ENCODE results near the gene RGS18. TPM values are rescaled to one million over a fixed set of nuclear protein-coding genes. Genes with fewer than 3 reads are reported as not detected.

RGS18 gene
- total RNA-seq, 2 experiments from 2014 or later: 0.23 TPM; not detected in 1

- CTCF ChIA-PET: no interaction called here
- Mint-ChIP-seq H3K4me1 (ENCODE audit: low read depth) (no peaks in the 10 kb centered on the region), H3K36me3 (ENCODE audit: low read depth) (no peaks in the 10 kb centered on the region), H3K27me3 (no peaks in the 10 kb centered on the region), H3K9me3 (no peaks in the 10 kb centered on the region), H3K27ac (no peak overlapping the region), H3K4me3 (no peak overlapping the region)
- DNase-seq: no peak
- no peak for TF ChIP-seq CTCF (IDR thresholded peaks at IDR 0.05)
- ATAC-seq: no peak
- intact Hi-C loops (cut with micrococcal nuclease): no loop called here
- POLR2A ChIA-PET: no interaction called here
Measured at GRCh38 chr1:192186197-192186596, 27.9 kb downstream of the RGS18 start.

DNA sequence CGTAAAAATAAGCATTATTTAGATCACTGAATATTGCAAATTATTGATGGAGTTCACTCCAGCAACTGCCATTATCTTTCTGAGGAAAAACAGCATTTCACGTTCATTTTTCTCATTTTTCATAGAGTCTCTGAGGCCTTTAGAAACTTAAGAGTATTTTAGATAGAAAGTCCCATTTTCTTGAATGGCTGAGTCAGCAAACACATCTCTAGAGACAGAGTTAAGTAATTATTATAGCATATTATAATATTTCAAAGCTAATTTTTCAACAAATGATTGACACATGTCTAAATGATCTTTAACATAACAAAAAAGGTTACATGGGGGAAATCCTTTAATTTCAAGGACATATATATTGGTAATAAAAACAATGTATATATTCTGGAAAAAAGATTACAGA is 31.8 kb downstream of the RGS18 start:
- no peak overlapping the region for H3K4me3 Mint-ChIP-seq

GRCh38 chr1:192201303-192201702 is 43.0 kb downstream of the RGS18 start:
- POLR2A ChIA-PET: no interaction called here
- H3K4me1 Mint-ChIP-seq (ENCODE audit: low read depth): no peaks in the 10 kb centered on the region

More for the DNA sequence above, 31.8 kb downstream of the RGS18 start:
- POLR2A ChIA-PET: no interaction called here
- TF ChIP-seq CTCF (IDR thresholded peaks at IDR 0.05): no peak
- no peaks in the 10 kb centered on the region for H3K36me3 Mint-ChIP-seq (ENCODE audit: low read depth)
- no peaks in the 10 kb centered on the region for H3K4me1 Mint-ChIP-seq (ENCODE audit: low read depth)
- DNase-seq: no peak
- CTCF ChIA-PET: no interaction called here
- ATAC-seq: no peak
- intact Hi-C loops (cut with micrococcal nuclease): no loop called here
- H3K27ac Mint-ChIP-seq: no peak overlapping the region
- H3K27me3 Mint-ChIP-seq: no peaks in the 10 kb centered on the region
- no peaks in the 10 kb centered on the region for H3K9me3 Mint-ChIP-seq

GRCh38 chr1:192224396-192224795 is 66.1 kb downstream of the RGS18 start:
- ChIA-PET CTCF (no interaction called here), POLR2A (no interaction called here)
- intact Hi-C loops (cut with micrococcal nuclease): no loop called here
- Mint-ChIP-seq H3K4me3 (no peak overlapping the region), H3K27ac (no peak overlapping the region), H3K4me1 (ENCODE audit: low read depth) (no peaks in the 10 kb centered on the region), H3K27me3 (no peaks in the 10 kb centered on the region), H3K9me3 (no peaks in the 10 kb centered on the region), H3K36me3 (ENCODE audit: low read depth) (no peaks in the 10 kb centered on the region)
- TF ChIP-seq CTCF (IDR thresholded peaks at IDR 0.05): no peak
- DNase-seq: no peak
- no peak for ATAC-seq

More at GRCh38 chr1:192201303-192201702, 43.0 kb downstream of the RGS18 start:
- CTCF ChIA-PET: no interaction called here
- Mint-ChIP-seq H3K9me3 (peaks cover 7% of the 10 kb centered on the region), H3K27me3 (no peaks in the 10 kb centered on the region), H3K4me3 (no peak overlapping the region), H3K36me3 (ENCODE audit: low read depth) (no peaks in the 10 kb centered on the region), H3K27ac (no peak overlapping the region)
- intact Hi-C loops (cut with micrococcal nuclease): no loop called here
- no peak for TF ChIP-seq CTCF (IDR thresholded peaks at IDR 0.05)
- no peak for DNase-seq
- no peak for ATAC-seq

DNA sequence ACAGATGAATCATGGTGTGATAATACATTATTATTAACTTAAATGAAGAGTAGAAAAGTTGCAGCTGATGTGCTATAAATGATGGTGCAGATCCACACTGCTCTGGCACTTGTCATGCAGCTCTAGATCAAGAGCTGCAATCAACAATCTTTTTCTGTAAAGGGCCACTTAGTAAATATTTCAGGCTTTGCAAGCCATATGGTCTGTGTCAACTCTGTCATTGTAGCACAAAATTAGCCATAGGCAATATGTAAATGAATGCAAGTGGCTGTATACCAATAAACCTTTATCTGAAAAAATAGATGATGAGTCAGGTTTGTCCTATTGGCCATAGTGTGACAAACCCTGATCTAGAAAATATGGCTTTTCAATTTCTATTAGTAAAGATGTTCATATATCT is 66.6 kb downstream of the RGS18 start:
- intact Hi-C loops (cut with micrococcal nuclease): no loop called here
- H3K27ac Mint-ChIP-seq: no peak overlapping the region

More for the DNA sequence above, 66.6 kb downstream of the RGS18 start:
- no peaks in the 10 kb centered on the region for H3K4me1 Mint-ChIP-seq (ENCODE audit: low read depth)
- no peaks in the 10 kb centered on the region for H3K9me3 Mint-ChIP-seq
- ChIA-PET CTCF (no interaction called here), POLR2A (no interaction called here)
- DNase-seq: no peak
- no peaks in the 10 kb centered on the region for H3K27me3 Mint-ChIP-seq
- TF ChIP-seq CTCF (IDR thresholded peaks at IDR 0.05): no peak
- no peak overlapping the region for H3K4me3 Mint-ChIP-seq
- no peak for ATAC-seq
- H3K36me3 Mint-ChIP-seq (ENCODE audit: low read depth): no peaks in the 10 kb centered on the region

Measured in activated CD8-positive, alpha-beta T cell treated with anti-CD3 and anti-CD28 coated beads for 36 hours (primary cell).